Sigmoid colon (tissue), 4 donors: ENCODE measurements around the gene JAK2.

Experiments used
- EP300 ChIP-seq, 4 donors: sonication (generic); formaldehyde crosslinking; IDR thresholded peaks; one replicate each; pipeline ENCODE4 v1.6.1; 2017; ENCODE audit warnings: antibody characterized with exemption in 4 of 4
- POLR2A ChIP-seq, 2 donors: fragments of 450-650 bp; IDR thresholded peaks; one replicate each; pipeline ENCODE4 v1.6.1; 2016; ENCODE audit warnings: antibody characterized with exemption in 2 of 2, mild to moderate bottlenecking in 2 of 2, moderate library complexity in 2 of 2
- POLR2AphosphoS5 ChIP-seq, 4 donors: sonication (generic); formaldehyde crosslinking; IDR thresholded peaks; one replicate each; pipeline ENCODE4 v1.6.1; 2017; ENCODE audit warnings: antibody characterized with exemption in 4 of 4
- TF ChIP-seq, protein P1 (sequence below), 4 experiments: fragments of 450-650 bp in 3 of 4; fragments of 200-600 bp in 1 of 4; IDR thresholded peaks; one replicate each; pipeline ENCODE4 v1.5.1; 2016 to 2019; ENCODE audit warnings: antibody characterized with exemption in 4 of 4, mild to moderate bottlenecking in 3 of 4, moderate library complexity in 2 of 4

DNA sequence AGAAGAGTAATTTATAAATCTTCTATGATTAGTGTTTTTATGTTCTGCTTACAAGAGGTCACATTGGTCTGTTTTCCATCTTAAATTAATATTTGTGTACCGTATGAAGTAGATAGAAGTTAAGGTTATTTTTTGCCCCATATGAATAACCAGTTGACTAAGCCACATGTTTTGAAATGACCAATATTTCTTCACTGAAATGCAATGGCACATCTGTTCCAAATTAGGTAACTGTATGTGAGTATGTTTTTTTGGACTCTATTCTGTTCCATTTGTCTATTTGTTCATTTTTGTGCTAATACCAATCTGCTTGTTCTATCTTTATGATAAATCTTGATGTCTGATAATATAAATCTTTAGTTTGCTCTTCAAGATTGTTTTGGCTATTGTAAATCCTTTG is 17.7 kb downstream of the JAK2 start:
- no peak for TF ChIP-seq EP300 (IDR thresholded peaks at IDR 0.05)
- no peak for TF ChIP-seq POLR2AphosphoS5 (IDR thresholded peaks at IDR 0.05)
- TF ChIP-seq, protein P1, sequence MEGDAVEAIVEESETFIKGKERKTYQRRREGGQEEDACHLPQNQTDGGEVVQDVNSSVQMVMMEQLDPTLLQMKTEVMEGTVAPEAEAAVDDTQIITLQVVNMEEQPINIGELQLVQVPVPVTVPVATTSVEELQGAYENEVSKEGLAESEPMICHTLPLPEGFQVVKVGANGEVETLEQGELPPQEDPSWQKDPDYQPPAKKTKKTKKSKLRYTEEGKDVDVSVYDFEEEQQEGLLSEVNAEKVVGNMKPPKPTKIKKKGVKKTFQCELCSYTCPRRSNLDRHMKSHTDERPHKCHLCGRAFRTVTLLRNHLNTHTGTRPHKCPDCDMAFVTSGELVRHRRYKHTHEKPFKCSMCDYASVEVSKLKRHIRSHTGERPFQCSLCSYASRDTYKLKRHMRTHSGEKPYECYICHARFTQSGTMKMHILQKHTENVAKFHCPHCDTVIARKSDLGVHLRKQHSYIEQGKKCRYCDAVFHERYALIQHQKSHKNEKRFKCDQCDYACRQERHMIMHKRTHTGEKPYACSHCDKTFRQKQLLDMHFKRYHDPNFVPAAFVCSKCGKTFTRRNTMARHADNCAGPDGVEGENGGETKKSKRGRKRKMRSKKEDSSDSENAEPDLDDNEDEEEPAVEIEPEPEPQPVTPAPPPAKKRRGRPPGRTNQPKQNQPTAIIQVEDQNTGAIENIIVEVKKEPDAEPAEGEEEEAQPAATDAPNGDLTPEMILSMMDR (IDR thresholded peaks at IDR 0.05) = no peak
- no peak for TF ChIP-seq POLR2A (IDR thresholded peaks at IDR 0.05)
